GM18873 (cell line): ENCODE data around the gene FAM3B.
"Not testable (repeated sequence)": the region's sequence is repeated elsewhere in the genome, so short reads cannot be mapped to it uniquely, and the experiment has no call there.

Experiments
- ATAC-seq: cut with Tn5 transposase; IDR thresholded peaks from one replicate; pipeline ENCODE4 v1.9.1; 2021; ENCODE audit warnings: mild to moderate bottlenecking, moderate library complexity, moderate number of reproducible peaks; ENCODE audit not compliant: unreplicated experiment, low FRiP score

Gene FAM3B

GRCh38 chr21:41348434-41348833 lies 31.8 kb downstream of the FAM3B start:
- no peak for ATAC-seq

DNA sequence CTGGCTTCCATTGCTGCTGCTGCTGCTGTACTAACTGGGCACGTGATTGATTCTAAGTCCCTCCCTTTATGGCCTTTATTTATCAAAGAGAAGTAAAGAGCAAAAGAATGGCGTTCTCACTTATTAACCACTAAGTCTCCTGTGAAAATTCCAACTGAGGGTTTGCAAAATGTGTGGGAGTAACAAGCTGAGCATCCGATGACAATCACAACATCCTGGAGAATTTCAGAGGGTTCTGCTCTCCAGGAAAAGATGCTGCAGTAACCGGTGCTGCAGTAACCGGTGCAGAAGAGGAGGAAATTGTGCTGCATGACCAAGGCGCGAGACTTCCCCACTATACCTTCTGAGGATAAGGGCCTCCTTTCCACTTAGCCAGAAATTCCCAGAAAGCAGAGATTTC lies 32.5 kb downstream of the FAM3B start:
- ATAC-seq = no peak

- no peak for ATAC-seq
Observed at GRCh38 chr21:41349619-41350390, 33.2 kb downstream of the FAM3B start.

GRCh38 chr21:41350436-41351155 lies 34.0 kb downstream of the FAM3B start:
- ATAC-seq = no peak

DNA sequence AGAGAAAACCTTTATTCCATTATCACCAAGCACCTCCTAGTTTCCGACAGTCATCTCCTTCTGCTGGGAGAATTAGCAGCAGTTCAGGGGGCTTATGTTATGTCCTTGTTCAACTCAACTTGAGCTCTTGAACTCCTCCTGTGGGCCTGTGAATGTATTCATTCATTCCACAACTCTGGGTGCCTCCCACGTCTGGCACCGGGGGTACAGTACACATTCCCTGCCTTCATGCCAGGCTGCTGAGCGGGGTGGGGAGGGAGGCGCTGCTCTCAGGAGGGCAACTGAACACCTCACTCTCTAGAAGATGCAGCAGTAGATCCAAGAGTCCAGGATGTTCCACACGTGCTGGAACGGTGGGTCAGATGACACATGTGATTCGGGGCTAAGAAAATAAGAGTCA lies 40.9 kb downstream of the FAM3B start:
- no peak for ATAC-seq

DNA sequence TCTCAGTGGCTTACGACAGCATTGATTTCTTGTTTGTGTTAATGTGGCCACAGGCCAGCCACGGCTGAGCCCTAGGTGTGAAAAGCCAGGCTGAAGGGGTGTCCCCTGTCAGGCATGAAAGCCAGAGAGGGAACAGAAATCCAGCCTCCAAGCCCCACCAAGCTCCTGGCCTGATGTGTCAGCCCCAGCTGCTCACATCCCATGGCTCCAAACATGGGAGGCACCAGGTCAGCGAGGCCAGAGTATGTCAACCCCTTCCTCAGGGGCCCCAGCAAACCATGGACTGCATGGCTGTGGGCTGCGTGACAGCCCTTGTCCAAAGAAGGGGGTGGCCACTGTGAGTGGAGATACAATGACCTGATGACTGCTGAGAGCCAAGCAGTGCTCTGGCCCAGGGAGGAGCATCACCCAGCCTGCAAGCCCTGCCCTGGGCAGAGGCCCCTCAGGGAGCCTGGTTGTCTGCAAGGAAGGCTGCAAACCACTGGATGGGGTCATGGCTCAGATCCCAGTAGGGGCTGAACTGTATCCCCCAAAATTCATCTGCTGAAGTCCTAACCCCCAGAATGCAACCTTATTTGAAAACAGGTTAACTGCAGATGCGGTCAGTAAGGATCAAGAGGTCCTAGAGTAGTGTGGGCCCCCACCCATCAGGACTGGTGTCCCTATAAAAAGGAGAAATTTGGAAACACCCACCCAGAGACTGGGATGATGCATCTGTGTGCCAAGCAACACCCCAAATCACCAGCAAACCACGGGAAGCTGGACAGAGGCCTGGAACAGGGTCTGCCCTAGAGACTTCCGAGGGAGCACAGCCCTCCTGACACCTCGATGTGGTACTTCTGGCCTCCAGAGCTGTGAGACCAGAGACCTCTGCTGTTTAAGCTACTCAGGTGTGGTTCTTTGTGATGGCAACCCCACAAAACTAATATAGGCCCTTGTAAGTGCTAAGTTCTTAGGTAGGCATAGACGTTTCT lies 41.9 kb downstream of the FAM3B start:
- ATAC-seq = no peak

- no peak for ATAC-seq
Observed at GRCh38 chr21:41359286-41359685, 42.7 kb downstream of the FAM3B start.

DNA sequence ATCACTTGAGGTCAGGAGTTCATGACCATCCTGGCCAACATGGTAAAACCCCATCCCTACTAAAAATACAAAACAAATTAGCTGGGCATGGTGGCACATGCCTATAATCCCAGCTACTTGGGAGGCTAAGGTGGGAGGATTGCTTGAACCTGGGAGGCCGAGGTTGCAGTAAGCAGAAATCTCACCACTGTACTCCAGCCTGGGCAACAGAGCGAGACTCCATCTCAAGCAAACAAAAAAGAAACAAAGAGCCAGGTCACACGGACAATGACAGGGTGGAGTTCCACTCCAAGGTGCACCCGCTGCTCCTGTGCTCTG lies 43.1 kb downstream of the FAM3B start:
- ATAC-seq = not testable (repeated sequence)

DNA sequence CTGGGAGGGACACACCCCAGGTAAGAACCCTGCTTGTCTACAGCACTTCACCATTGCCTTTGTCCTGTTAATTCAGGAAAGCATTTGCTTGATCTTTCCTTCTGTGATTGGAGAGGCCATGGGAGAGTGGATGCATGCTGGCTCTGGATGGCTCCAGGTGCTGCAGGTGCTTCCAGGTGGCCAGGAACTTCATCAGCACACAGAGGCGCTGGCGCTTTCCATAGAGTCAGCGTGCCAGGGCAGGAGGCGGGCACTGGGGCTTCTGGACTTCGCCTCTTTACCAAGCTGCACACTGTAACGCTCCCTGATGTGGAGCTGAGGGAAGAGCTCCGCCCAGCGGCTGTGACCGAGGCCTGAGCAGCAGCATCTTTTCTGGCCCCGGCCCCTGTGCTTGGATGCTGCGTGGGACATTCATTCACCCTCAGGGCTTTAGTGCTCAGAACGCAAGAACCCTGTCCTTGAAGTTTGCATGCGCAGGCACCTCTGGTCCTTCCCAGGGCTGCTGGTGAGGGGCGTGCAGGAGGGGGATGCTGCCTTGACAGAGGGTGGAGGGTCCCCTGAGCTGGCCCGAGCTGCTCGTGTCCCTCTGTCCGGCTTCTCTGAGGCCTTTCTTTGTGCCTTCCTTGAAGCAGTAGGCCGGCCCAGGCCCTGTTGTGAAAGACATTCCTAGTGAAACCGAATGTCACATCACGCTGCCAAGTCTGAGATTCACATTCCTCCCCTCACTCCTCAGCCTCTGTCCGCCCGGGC lies 43.6 kb downstream of the FAM3B start:
- ATAC-seq = no peak

DNA sequence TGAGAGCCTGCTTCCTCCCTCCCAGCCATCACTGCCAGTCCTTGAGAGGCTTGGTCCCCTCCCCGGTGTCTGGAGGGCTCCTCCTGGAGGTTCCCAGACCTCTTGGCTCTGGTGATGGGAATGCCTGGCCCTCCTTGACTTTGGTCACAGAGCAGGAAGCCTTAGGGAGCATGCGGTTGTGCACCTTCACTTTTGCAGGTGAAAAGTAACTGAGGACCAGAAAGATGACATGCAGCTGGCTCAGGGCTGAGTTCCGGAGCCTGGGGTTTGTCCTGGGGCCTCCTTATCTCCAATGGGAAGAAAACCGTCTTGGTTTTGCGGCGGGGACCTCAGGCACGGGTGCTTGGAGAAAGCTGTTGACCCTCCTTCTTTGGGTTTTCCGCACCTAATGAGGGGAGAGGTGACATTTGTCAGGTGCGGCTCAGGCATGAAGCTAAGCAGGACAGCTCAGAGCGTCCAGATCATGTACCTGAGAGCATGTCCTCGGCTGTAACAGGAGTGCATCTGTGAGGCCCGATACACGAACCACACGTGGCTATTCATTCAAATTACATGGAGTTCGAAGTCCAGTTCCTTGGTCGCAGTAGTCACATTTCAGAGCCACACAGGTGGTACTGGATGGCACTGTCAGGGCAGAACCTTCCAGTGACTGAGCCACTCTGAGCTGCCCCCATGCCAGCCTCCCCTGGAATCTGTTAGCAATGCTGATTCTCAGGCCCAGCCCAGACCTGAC lies 44.6 kb downstream of the FAM3B start:
- ATAC-seq = no peak

- no peak for ATAC-seq
Observed at GRCh38 chr21:41361786-41362604, 45.4 kb downstream of the FAM3B start, which contains the start of gene MX2. Gene MX2 (plus strand): TSS chr21:41362027. CDS start chr21:41376907, 14,880 bp downstream.

GRCh38 chr21:41362605-41363369 lies 46.2 kb downstream of the FAM3B start:
- ATAC-seq = no peak

DNA sequence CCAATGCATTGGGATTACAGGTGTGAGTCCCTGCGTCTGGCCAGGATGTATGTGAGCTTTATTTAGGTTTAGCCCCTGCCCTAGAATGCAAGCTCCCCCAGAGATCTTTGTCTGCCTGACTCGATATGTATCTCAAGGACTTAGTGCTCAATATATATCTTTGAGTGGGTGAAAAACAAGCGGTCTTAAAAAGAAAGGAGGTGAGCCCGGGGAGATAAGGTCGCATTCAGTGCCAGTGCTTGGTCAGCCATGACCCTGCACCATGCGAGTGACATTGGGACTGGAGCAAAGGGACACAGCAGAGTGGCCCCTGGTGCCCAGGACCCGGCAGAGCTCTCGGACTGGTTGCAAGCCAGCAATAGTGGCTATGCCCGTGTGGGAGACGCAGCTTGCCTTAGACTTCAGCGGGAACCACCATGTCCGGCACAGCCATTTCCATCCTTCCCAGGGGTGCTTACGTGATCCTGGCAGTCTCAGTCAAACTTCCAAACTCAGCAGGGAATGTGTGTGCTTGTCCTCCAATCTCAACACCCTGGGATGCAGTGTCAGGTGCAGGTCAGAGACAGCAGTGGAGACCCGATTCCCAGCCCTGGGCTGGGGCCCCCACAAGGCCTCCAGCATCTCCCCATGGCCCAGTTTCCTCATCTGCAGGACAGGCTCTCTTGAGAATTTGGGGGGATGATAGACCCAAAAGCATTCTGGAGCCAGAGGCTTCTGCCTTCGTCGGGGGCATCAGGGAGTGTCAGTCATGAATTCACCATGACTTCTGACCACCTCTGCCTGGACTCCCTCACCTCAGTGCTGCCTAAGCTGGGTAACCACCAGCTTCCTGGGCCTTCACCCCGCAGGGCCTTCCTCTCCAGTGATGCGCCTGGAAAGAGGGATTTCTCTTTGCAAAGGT lies 47.0 kb downstream of the FAM3B start:
- ATAC-seq = no peak

DNA sequence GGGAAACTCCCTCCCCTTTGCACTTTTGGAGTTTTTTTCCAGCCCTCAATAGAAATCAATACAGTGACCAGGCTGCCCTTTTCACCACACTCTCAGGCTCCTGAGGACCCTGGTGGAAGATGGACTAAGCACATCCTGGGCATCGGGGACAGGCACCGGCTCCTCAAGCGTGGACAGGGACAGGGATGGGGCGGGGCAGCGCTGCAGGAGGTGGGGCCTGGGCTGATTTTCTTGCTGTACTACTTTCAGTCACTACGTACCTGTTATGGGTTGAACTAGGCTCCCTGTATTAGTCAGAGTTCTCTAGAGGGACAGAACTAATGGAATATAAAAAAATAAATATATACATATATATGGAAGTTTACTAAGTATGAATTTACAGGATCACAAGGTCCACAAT lies 47.7 kb downstream of the FAM3B start:
- ATAC-seq = no peak

- ATAC-seq = no peak
Observed at GRCh38 chr21:41365377-41366107, 48.9 kb downstream of the FAM3B start.

DNA sequence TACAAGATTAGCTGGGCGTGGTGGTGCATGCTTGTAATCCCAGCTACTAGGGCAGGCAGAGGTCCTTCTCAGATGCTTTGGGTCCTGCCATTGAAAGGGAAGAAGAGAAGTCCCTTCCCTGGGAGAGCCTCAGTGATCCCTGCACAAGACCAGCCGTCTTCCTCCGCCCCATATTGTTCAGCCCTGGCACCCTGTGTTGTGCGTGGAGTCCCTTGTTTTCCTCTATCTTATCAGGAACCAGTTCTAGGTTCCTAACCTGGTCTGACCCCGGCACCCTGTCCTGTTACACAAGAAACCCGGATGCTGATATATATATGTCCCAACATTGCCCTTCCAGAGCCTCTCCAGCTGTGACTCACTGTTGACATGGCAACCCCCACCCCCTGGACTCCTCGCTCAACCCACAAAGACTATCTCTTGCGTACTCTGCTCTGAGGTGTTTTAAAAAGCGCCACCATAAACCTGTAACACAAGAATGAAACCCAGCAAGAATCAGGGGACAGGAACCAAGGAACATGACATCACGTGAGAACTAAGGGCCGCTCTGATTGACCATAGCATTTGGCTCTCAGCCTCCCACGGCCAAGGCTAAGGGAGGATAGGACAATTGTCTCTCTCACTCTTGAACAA lies 50.0 kb downstream of the FAM3B start:
- ATAC-seq = no peak
